Sigmoid colon (tissue), 4 donors: ENCODE measurements around the gene PARP9.

ENCODE experiments used
- CTCF ChIP-seq, 4 experiments: fragments of 450-650 bp in 3 of 4; fragments of 200-600 bp in 1 of 4; IDR thresholded peaks; one replicate each; pipeline ENCODE4 v1.5.1; 2016 to 2019; ENCODE audit warnings: antibody characterized with exemption in 4 of 4, mild to moderate bottlenecking in 3 of 4, moderate library complexity in 2 of 4
- EP300 ChIP-seq, 4 donors: sonication (generic); formaldehyde crosslinking; IDR thresholded peaks; one replicate each; pipeline ENCODE4 v1.6.1; 2017; ENCODE audit warnings: antibody characterized with exemption in 4 of 4
- POLR2A ChIP-seq, 2 donors: fragments of 450-650 bp; IDR thresholded peaks; one replicate each; pipeline ENCODE4 v1.6.1; 2016; ENCODE audit warnings: antibody characterized with exemption in 2 of 2, mild to moderate bottlenecking in 2 of 2, moderate library complexity in 2 of 2
- POLR2AphosphoS5 ChIP-seq, 4 donors: sonication (generic); formaldehyde crosslinking; IDR thresholded peaks; one replicate each; pipeline ENCODE4 v1.6.1; 2017; ENCODE audit warnings: antibody characterized with exemption in 4 of 4

- no peak for TF ChIP-seq POLR2A (IDR thresholded peaks at IDR 0.05)
- no peak for TF ChIP-seq CTCF (IDR thresholded peaks at IDR 0.05)
- TF ChIP-seq EP300 (IDR thresholded peaks at IDR 0.05): no peak
- TF ChIP-seq POLR2AphosphoS5 (IDR thresholded peaks at IDR 0.05): no peak
Measured at GRCh38 chr3:122586773-122587485, 22.8 kb upstream of the PARP9 start.
